ENCODE measurements around the gene ELL.

Gene ELL

GRCh38 chr19:18503971-18504885 lies 17.6 kb downstream of the ELL start:
- DNase-seq = no peak

- DNase-seq = peak; percentile 44
These were observed 18.4 kb downstream of the ELL start for GRCh38 chr19:18503337-18503970.

- DNase-seq = peak; percentile 75
These were observed 19.1 kb downstream of the ELL start for GRCh38 chr19:18502638-18503294.

- DNase-seq = no peak
These were observed 19.6 kb downstream of the ELL start for GRCh38 chr19:18502246-18502637.

- peak; percentile 70 for DNase-seq
These were observed 20.0 kb downstream of the ELL start for GRCh38 chr19:18501832-18502231.

GRCh38 chr19:18501351-18501750 lies 20.5 kb downstream of the ELL start:
- no peak for DNase-seq

GRCh38 chr19:18500799-18501198 lies 21.1 kb downstream of the ELL start:
- DNase-seq = no peak

- DNase-seq = no peak
These were observed 21.5 kb downstream of the ELL start for GRCh38 chr19:18500376-18500775.

- no peak for DNase-seq
These were observed 22.7 kb downstream of the ELL start for GRCh38 chr19:18499055-18499775.

- no peak for DNase-seq
These were observed 25.0 kb downstream of the ELL start for GRCh38 chr19:18496980-18497256.

- peak; percentile 58 for DNase-seq
These were observed 25.5 kb downstream of the ELL start for GRCh38 chr19:18496167-18496979.

- DNase-seq = no peak
These were observed 26.5 kb downstream of the ELL start for GRCh38 chr19:18495204-18495911.

- DNase-seq = no peak
These were observed 27.6 kb downstream of the ELL start for GRCh38 chr19:18494267-18494607.

- DNase-seq = no peak
These were observed 28.2 kb downstream of the ELL start for GRCh38 chr19:18493440-18494266.

GRCh38 chr19:18491995-18492953 lies 29.6 kb downstream of the ELL start:
- no peak for DNase-seq

- no peak for DNase-seq
These were observed 31.1 kb downstream of the ELL start for GRCh38 chr19:18490728-18491127.

- DNase-seq = no peak
These were observed 32.2 kb downstream of the ELL start for GRCh38 chr19:18489627-18490184.

GRCh38 chr19:18488838-18489626 lies 32.8 kb downstream of the ELL start:
- peak; percentile 36 for DNase-seq

- DNase-seq = no peak
These were observed 33.5 kb downstream of the ELL start for GRCh38 chr19:18488403-18488723.

All from hematopoietic multipotent progenitor cell treated with erythropoietin and hydrocortisone succinate and interleukin-3 and kit ligand, for 4 days (in vitro differentiated cells).